ENCODE data around the gene GPATCH8.
"Not testable (repeated sequence)": the region's sequence is repeated elsewhere in the genome, so short reads cannot be mapped to it uniquely, and the experiment has no call there.

The GPATCH8 gene

GRCh38 chr17:44414394-44415155 lies 88.6 kb downstream of the GPATCH8 start:
- no peak for DNase-seq (ENCODE audit: low spot score in 2 of 2)
- no peaks in the 10 kb centered on the region for H3K9me3 ChIP-seq
- H3K4me1 ChIP-seq: no peaks in the 10 kb centered on the region
- H3K4me3 ChIP-seq: no peak overlapping the region
- in situ Hi-C loops (cut with MboI; ENCODE audit: low sequenced_read_pairs): no loop called here
- H3K27me3 ChIP-seq (ENCODE audit: low read depth): no peaks in the 10 kb centered on the region
- H3K36me3 ChIP-seq (replicated peaks): peaks cover 20% of the 10 kb centered on the region

- in situ Hi-C loops (cut with MboI; ENCODE audit: low sequenced_read_pairs): no loop called here
- Histone ChIP-seq H3K4me1 (no peaks in the 10 kb centered on the region), H3K27me3 (ENCODE audit: low read depth) (no peaks in the 10 kb centered on the region), H3K4me3 (no peak overlapping the region), H3K9me3 (no peaks in the 10 kb centered on the region), H3K36me3 (replicated peaks) (peaks cover 10% of the 10 kb centered on the region)
- no peak for DNase-seq (ENCODE audit: low spot score in 2 of 2)
These were observed 93.7 kb downstream of the GPATCH8 start for GRCh38 chr17:44409309-44410028.

- in situ Hi-C loops (cut with MboI; ENCODE audit: low sequenced_read_pairs): no loop called here
- H3K4me3 ChIP-seq: no peak overlapping the region
- H3K4me1 ChIP-seq: no peaks in the 10 kb centered on the region
- no peak for DNase-seq (ENCODE audit: low spot score in 2 of 2)
- H3K9me3 ChIP-seq: no peaks in the 10 kb centered on the region
- peaks cover 10% of the 10 kb centered on the region for H3K36me3 ChIP-seq (replicated peaks)
- no peaks in the 10 kb centered on the region for H3K27me3 ChIP-seq (ENCODE audit: low read depth)
These were observed 94.4 kb downstream of the GPATCH8 start for GRCh38 chr17:44408786-44409185.

- DNase-seq (ENCODE audit: low spot score in 2 of 2): no peak
- Histone ChIP-seq H3K36me3 (replicated peaks) (peaks cover 53% of the 10 kb centered on the region), H3K4me3 (no peak overlapping the region), H3K27me3 (ENCODE audit: low read depth) (no peaks in the 10 kb centered on the region), H3K4me1 (no peaks in the 10 kb centered on the region), H3K9me3 (no peaks in the 10 kb centered on the region)
- in situ Hi-C loops (cut with MboI; ENCODE audit: low sequenced_read_pairs): no loop called here
These were observed 100.5 kb downstream of the GPATCH8 start for GRCh38 chr17:44402564-44403172.

GRCh38 chr17:44400226-44400847 lies 102.9 kb downstream of the GPATCH8 start:
- peak in 1 of 2 experiments; percentile 11 for DNase-seq (ENCODE audit: low spot score in 2 of 2)
- H3K4me1 ChIP-seq: no peaks in the 10 kb centered on the region

GRCh38 chr17:44398692-44399691 lies 104.2 kb downstream of the GPATCH8 start:
- Histone ChIP-seq H3K9me3 (no peaks in the 10 kb centered on the region), H3K4me1 (no peaks in the 10 kb centered on the region), H3K27me3 (ENCODE audit: low read depth) (no peaks in the 10 kb centered on the region), H3K4me3 (no peak overlapping the region), H3K36me3 (replicated peaks) (peaks cover 50% of the 10 kb centered on the region)
- DNase-seq (ENCODE audit: low spot score in 2 of 2): no peak
- in situ Hi-C loops (cut with MboI; ENCODE audit: low sequenced_read_pairs): no loop called here

More at GRCh38 chr17:44400226-44400847, 102.9 kb downstream of the GPATCH8 start:
- Histone ChIP-seq H3K27me3 (ENCODE audit: low read depth) (no peaks in the 10 kb centered on the region), H3K9me3 (no peaks in the 10 kb centered on the region), H3K36me3 (replicated peaks) (peaks cover 53% of the 10 kb centered on the region), H3K4me3 (no peak overlapping the region)
- in situ Hi-C loops (cut with MboI; ENCODE audit: low sequenced_read_pairs): no loop called here

- Histone ChIP-seq H3K4me1 (no peaks in the 10 kb centered on the region), H3K4me3 (no peak overlapping the region), H3K36me3 (replicated peaks) (peaks cover 47% of the 10 kb centered on the region), H3K9me3 (no peaks in the 10 kb centered on the region), H3K27me3 (ENCODE audit: low read depth) (no peaks in the 10 kb centered on the region)
- in situ Hi-C loops (cut with MboI; ENCODE audit: low sequenced_read_pairs): no loop called here
- no peak for DNase-seq (ENCODE audit: low spot score in 2 of 2)
These were observed 105.4 kb downstream of the GPATCH8 start for GRCh38 chr17:44397479-44398440.

GRCh38 chr17:44396946-44397345 lies 106.3 kb downstream of the GPATCH8 start:
- no peak overlapping the region for H3K4me3 ChIP-seq
- no peak for DNase-seq (ENCODE audit: low spot score in 2 of 2)
- no peaks in the 10 kb centered on the region for H3K27me3 ChIP-seq (ENCODE audit: low read depth)
- no peaks in the 10 kb centered on the region for H3K4me1 ChIP-seq
- H3K9me3 ChIP-seq: no peaks in the 10 kb centered on the region
- peaks cover 44% of the 10 kb centered on the region for H3K36me3 ChIP-seq (replicated peaks)
- in situ Hi-C loops (cut with MboI; ENCODE audit: low sequenced_read_pairs): no loop called here

GRCh38 chr17:44394833-44395232 lies 108.4 kb downstream of the GPATCH8 start:
- in situ Hi-C loops (cut with MboI; ENCODE audit: low sequenced_read_pairs): no loop called here

GRCh38 chr17:44394112-44394511 lies 109.1 kb downstream of the GPATCH8 start:
- in situ Hi-C loops (cut with MboI; ENCODE audit: low sequenced_read_pairs); H3K4me1 ChIP-seq; H3K4me3 ChIP-seq; H3K27me3 ChIP-seq (ENCODE audit: low read depth); H3K9me3 ChIP-seq; DNase-seq (ENCODE audit: low spot score in 2 of 2): not testable (repeated sequence)
- H3K36me3 ChIP-seq (replicated peaks): peaks cover 19% of the 10 kb centered on the region

More at GRCh38 chr17:44394833-44395232, 108.4 kb downstream of the GPATCH8 start:
- Histone ChIP-seq H3K4me3 (no peak overlapping the region), H3K9me3 (no peaks in the 10 kb centered on the region), H3K4me1 (no peaks in the 10 kb centered on the region), H3K27me3 (ENCODE audit: low read depth) (no peaks in the 10 kb centered on the region), H3K36me3 (replicated peaks) (peaks cover 26% of the 10 kb centered on the region)
- DNase-seq (ENCODE audit: low spot score in 2 of 2): no peak

- no peaks in the 10 kb centered on the region for H3K36me3 ChIP-seq (replicated peaks)
- no peaks in the 10 kb centered on the region for H3K27me3 ChIP-seq (ENCODE audit: low read depth)
- H3K9me3 ChIP-seq: no peaks in the 10 kb centered on the region
- in situ Hi-C loops (cut with MboI; ENCODE audit: low sequenced_read_pairs): no loop called here
- no peak overlapping the region for H3K4me3 ChIP-seq
- H3K4me1 ChIP-seq: no peaks in the 10 kb centered on the region
- no peak for DNase-seq (ENCODE audit: low spot score in 2 of 2)
These were observed 112.8 kb downstream of the GPATCH8 start for GRCh38 chr17:44390250-44390870.

All from HAP-1 (cell line).